Cardiac fibroblast (primary cell): ENCODE measurements around the gene PCDHAC2.

Source experiments
- DNase-seq, 2 donors: peaks; one replicate each; pipeline versions ENCODE4 v3.0.0 to v3.0.0-alpha.2; 2010; ENCODE audit warnings: low read depth in 2 of 2
- H3K4me3 ChIP-seq, 2 donors: replicated peaks in 1 of 2; 1 replicate in 1 of 2; 2 replicates in 1 of 2; pipeline ENCODE4 v1.5.1; 2011; ENCODE audit warnings: low read depth in 2 of 2, low read length in 2 of 2, mild to moderate bottlenecking in 2 of 2, moderate library complexity in 1 of 2
- CTCF ChIP-seq: IDR thresholded peaks from one replicate; pipeline ENCODE4 v1.5.1; 2011; ENCODE audit warnings: low read depth, mild to moderate bottlenecking, low read length, inconsistent platforms

Gene PCDHAC2

GRCh38 chr5:140966293-140967225, at the start of gene PCDHAC2:
TSS of gene PCDHAC2 (plus strand) at chr5:140966476. CDS start at chr5:140966767, 291 bp downstream.
- H3K4me3 ChIP-seq: peak within 1 kb of the TSS; percentile 44 to 54
- TF ChIP-seq CTCF: no peak
- DNase-seq: peak; percentile 26 to 28

DNA sequence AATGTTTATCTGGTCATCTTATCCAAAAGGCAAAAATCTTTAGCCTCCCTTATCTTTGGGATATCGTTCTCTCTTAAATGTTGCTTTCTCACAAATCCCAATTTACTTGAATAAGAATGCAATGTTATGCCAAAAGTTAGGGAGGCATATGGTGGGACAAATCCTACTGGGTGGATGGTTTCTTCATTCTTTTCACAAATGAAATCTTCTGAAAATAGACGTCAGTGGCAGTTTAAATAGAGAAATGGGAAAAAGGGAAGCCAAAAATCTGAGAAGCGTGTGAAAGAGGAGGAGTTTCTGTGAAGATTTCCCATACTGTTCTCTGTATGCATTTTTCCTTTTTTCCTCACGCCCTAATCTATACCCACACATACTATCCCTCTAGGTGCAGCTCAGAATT, 42.7 kb upstream of the PCDHAC2 start:
- TF ChIP-seq CTCF: no peak
- DNase-seq: no peak
- H3K4me3 ChIP-seq: no peak overlapping the region

GRCh38 chr5:140925806-140926442, 40.4 kb upstream of the PCDHAC2 start, which contains the start of gene PCDHAC1:
TSS of gene PCDHAC1 (plus strand) at chr5:140926299. CDS start at chr5:140926893, 594 bp downstream.
- no peak for TF ChIP-seq CTCF
- no peak for DNase-seq
- peak within 1 kb of the TSS; percentile 31 to 53 for H3K4me3 ChIP-seq

DNA sequence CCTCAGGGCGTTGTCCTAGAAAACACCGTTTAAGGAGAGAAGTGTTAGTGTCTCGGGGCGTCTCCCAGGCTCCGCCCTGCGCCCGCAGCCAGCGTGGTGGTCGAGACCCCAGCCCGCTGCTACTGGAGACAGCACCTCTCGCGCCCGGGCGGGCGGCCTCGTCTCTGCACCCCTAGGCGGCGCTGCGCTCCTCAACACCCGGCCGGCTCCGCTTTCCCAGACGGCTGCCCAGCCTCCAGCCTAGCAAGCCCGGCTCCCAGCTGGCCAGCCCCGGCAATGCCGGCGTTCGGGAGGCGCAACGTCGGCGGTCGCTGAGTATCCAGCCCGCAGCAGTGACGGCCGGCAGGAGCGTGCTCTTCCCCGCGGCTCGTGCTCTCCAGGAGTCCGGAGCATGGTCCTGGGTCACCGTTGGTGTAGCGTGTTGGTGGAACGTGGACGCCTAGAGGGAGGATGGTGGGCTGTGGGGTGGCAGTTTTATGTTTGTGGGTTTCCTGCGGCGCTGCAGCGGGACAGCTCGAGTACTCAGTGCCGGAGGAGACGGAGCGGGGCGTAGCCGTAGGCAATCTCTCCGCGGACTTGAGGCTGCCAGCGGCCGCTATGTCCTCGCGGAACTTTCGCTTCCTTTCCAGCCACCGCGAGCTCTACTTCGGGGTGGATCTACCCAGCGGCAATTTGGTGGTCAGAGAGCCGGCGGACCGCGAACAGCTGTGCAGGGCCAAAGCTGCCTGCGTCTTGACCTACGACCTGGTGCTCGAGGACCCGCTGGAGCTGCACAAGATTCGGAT, 39.6 kb upstream of the PCDHAC2 start:
- peak overlapping the region; percentile 31 to 53 for H3K4me3 ChIP-seq
- TF ChIP-seq CTCF: peak; percentile 53
- DNase-seq: peak; percentile 44 to 58

DNA sequence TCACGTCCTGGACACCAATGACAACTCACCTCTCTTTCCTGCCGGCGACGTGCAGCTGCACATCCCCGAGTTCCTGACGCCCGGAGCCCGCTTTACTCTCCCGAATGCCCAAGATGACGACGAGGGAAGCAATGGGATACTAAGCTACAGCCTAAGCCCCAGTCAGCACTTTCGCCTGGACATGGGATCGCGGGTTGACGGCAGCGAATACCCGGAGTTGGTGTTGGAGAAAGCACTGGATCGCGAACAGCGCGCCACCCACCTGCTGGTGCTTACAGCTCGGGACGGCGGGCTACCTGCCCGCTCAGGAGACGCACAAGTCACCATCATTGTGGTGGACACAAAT, 39.1 kb upstream of the PCDHAC2 start:
- peak overlapping the region; percentile 31 to 53 for H3K4me3 ChIP-seq
- TF ChIP-seq CTCF: no peak
- DNase-seq: no peak

DNA sequence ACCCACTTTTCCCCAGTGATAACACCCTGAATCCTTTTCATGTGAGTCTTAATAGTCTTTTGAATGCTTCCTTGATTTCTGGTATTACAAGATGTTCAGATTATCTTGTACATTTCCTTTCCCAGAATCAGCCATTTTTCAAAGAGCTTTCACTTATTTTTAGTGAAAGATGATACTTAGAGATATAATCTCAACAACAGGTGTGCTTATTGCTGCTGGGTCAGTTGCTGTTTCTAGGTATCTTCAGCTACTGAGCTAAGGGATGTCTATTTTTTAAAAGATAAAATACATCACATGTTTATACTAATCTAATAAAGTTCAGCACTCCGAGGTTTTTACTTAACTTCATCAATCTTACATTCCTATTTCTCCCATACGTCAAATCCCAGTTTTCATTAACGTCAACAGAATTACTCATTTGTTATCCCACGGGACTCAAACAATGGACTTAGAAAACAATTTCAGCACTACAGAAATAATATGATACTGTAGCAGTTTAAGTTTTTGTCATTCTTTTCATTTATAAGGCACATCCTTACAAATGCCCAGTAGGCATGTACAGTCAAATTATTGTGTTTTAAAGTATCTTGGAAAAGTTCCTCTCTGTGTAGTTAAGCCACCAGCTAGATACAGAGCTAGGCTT, 31.2 kb upstream of the PCDHAC2 start:
- no peak for TF ChIP-seq CTCF

More for the DNA sequence above, 31.2 kb upstream of the PCDHAC2 start:
- H3K4me3 ChIP-seq: no peak overlapping the region
- DNase-seq: peak in 1 of 2 donors; percentile 5
